Sigmoid colon (tissue), 7 donors: Measurements from ENCODE around the gene ARHGAP15. TPM values are rescaled to one million over a fixed set of nuclear protein-coding genes. Genes with fewer than 3 reads are reported as not detected.

Experiments
- DNase-seq: peaks from one replicate; pipeline ENCODE4 v3.0.0-alpha.2; 2019
- H3K27ac ChIP-seq, 4 donors: fragments of 200-600 bp; sonication (generic); one replicate each; pipeline ENCODE4 v1.5.1; 2016 to 2019; ENCODE audit warnings: mild to moderate bottlenecking in 1 of 4
- H3K27me3 ChIP-seq, 3 donors: fragments of 200-600 bp; sonication (generic); one replicate each; pipeline ENCODE4 v1.5.1; 2019; ENCODE audit warnings: mild to moderate bottlenecking in 1 of 3
- H3K36me3 ChIP-seq, 4 donors: fragments of 200-600 bp; sonication (generic); one replicate each; pipeline ENCODE4 v1.5.1; 2016 to 2019
- H3K4me1 ChIP-seq, 4 donors: fragments of 200-600 bp; sonication (generic); one replicate each; pipeline ENCODE4 v1.5.1; 2017 to 2019
- H3K4me3 ChIP-seq, 4 donors: fragments of 200-600 bp; sonication (generic); one replicate each; pipeline ENCODE4 v1.5.1; 2017 to 2019; ENCODE audit warnings: mild to moderate bottlenecking in 2 of 4, moderate library complexity in 1 of 4
- H3K9me3 ChIP-seq, 4 donors: fragments of 200-600 bp in 3 of 4; sonication (generic) in 3 of 4; one replicate each; pipeline versions ENCODE4 v1.5.1 to v1.6.1; 2013 to 2019
- CTCF ChIP-seq, 4 experiments: fragments of 450-650 bp in 3 of 4; fragments of 200-600 bp in 1 of 4; IDR thresholded peaks; one replicate each; pipeline ENCODE4 v1.5.1; 2016 to 2019; ENCODE audit warnings: antibody characterized with exemption in 4 of 4, mild to moderate bottlenecking in 3 of 4, moderate library complexity in 2 of 4
- EP300 ChIP-seq, 4 donors: sonication (generic); formaldehyde crosslinking; IDR thresholded peaks; one replicate each; pipeline ENCODE4 v1.6.1; 2017; ENCODE audit warnings: antibody characterized with exemption in 4 of 4
- POLR2A ChIP-seq, 2 donors: fragments of 450-650 bp; IDR thresholded peaks; one replicate each; pipeline ENCODE4 v1.6.1; 2016; ENCODE audit warnings: antibody characterized with exemption in 2 of 2, mild to moderate bottlenecking in 2 of 2, moderate library complexity in 2 of 2
- POLR2AphosphoS5 ChIP-seq, 4 donors: sonication (generic); formaldehyde crosslinking; IDR thresholded peaks; one replicate each; pipeline ENCODE4 v1.6.1; 2017; ENCODE audit warnings: antibody characterized with exemption in 4 of 4
- WGBS, 2 donors: extraction: QIAGEN DNeasy Blood & Tissue Kit; methylation state at CpG; one replicate each; pipeline ENCODE4 v1.1.7; 2013; 5-methylcytosine and 5-hydroxymethylcytosine counted together
- intact Hi-C: fragments of 100-400 bp; cut with DNase I; formaldehyde crosslinking; loops from one replicate; pipeline ENCODE4 v1.15.1; 2023
- polyA plus RNA-seq, 3 donors: library from polyadenylated mRNA; stranded (reverse); fragments of 200-250 nt; gene quantifications; one replicate each; pipeline ENCODE4 v1.2.3, GENCODE V29; 2013
- total RNA-seq, 4 donors: library from RNA; depleted of rRNA; stranded (reverse); fragments of >200 nt; gene quantifications; one replicate each; pipeline ENCODE4 v1.1.0, GENCODE V29; 2016
- donor health status: healthy with polysubstance abuse.
- donor health status: Bipolar disorder and iron deficiency.
- donor health status: healthy.

Gene ARHGAP15
- total and polyA plus RNA-seq, 7 donors = 3.7 to 16.4 (median 6.0) TPM

- Histone ChIP-seq H3K27ac (no peak overlapping the region), H3K27me3 (no peaks in the 10 kb centered on the region), H3K4me1 (peaks cover 0 to 3% (median 0%) of the 10 kb centered on the region in 4 donors), H3K4me3 (no peak overlapping the region), H3K36me3 (no peaks in the 10 kb centered on the region), H3K9me3 (no peaks in the 10 kb centered on the region)
- intact Hi-C loops = no loop called here
- 60 to 77% methylated on average over 5 of the region's 5 CpGs for WGBS, 2 donors
- no peak for DNase-seq
- TF ChIP-seq POLR2A (IDR thresholded peaks at IDR 0.05) (no peak), EP300 (IDR thresholded peaks at IDR 0.05) (no peak), POLR2AphosphoS5 (IDR thresholded peaks at IDR 0.05) (no peak), CTCF (IDR thresholded peaks at IDR 0.05) (no peak)
Observed at GRCh38 chr2:143692967-143693366, 563.7 kb downstream of the ARHGAP15 start.

GRCh38 chr2:143694335-143694734 lies 565.1 kb downstream of the ARHGAP15 start:
- H3K9me3 ChIP-seq = no peaks in the 10 kb centered on the region
- intact Hi-C loops = no loop called here
- TF ChIP-seq POLR2A (IDR thresholded peaks at IDR 0.05) = no peak
- TF ChIP-seq POLR2AphosphoS5 (IDR thresholded peaks at IDR 0.05) = no peak
- TF ChIP-seq CTCF (IDR thresholded peaks at IDR 0.05) = no peak
- TF ChIP-seq EP300 (IDR thresholded peaks at IDR 0.05) = no peak
- no peaks in the 10 kb centered on the region for H3K36me3 ChIP-seq
- H3K27ac ChIP-seq = no peak overlapping the region
- H3K4me1 ChIP-seq = peaks cover 0 to 3% (median 0%) of the 10 kb centered on the region in 4 donors
- no peak for DNase-seq
- H3K27me3 ChIP-seq = no peaks in the 10 kb centered on the region
- WGBS, 2 donors = 66 to 82% methylated on average over 3 of the region's 3 CpGs
- no peak overlapping the region for H3K4me3 ChIP-seq

GRCh38 chr2:143696651-143697050 lies 567.4 kb downstream of the ARHGAP15 start:
- Histone ChIP-seq H3K27ac (no peak overlapping the region), H3K4me1 (peaks cover 0 to 3% (median 0%) of the 10 kb centered on the region in 4 donors), H3K36me3 (no peaks in the 10 kb centered on the region), H3K9me3 (no peaks in the 10 kb centered on the region), H3K4me3 (no peak overlapping the region), H3K27me3 (no peaks in the 10 kb centered on the region)
- intact Hi-C loops = no loop called here
- TF ChIP-seq POLR2A (IDR thresholded peaks at IDR 0.05) (no peak), EP300 (IDR thresholded peaks at IDR 0.05) (no peak), POLR2AphosphoS5 (IDR thresholded peaks at IDR 0.05) (no peak), CTCF (IDR thresholded peaks at IDR 0.05) (no peak)
- no peak for DNase-seq

GRCh38 chr2:143697744-143698143 lies 568.5 kb downstream of the ARHGAP15 start:
- DNase-seq = no peak
- Histone ChIP-seq H3K9me3 (no peaks in the 10 kb centered on the region), H3K27me3 (no peaks in the 10 kb centered on the region), H3K36me3 (no peaks in the 10 kb centered on the region), H3K4me3 (no peak overlapping the region), H3K4me1 (peaks cover 0 to 3% (median 0%) of the 10 kb centered on the region in 4 donors), H3K27ac (no peak overlapping the region)
- intact Hi-C loops = no loop called here
- TF ChIP-seq POLR2A (IDR thresholded peaks at IDR 0.05) (no peak), CTCF (IDR thresholded peaks at IDR 0.05) (no peak), POLR2AphosphoS5 (IDR thresholded peaks at IDR 0.05) (no peak), EP300 (IDR thresholded peaks at IDR 0.05) (no peak)
- 75 to 76% methylated on average over 1 of the region's 1 CpG for WGBS, 2 donors

GRCh38 chr2:143698352-143698751 lies 569.1 kb downstream of the ARHGAP15 start:
- Histone ChIP-seq H3K9me3 (no peaks in the 10 kb centered on the region), H3K36me3 (no peaks in the 10 kb centered on the region), H3K27me3 (no peaks in the 10 kb centered on the region), H3K4me3 (no peak overlapping the region), H3K27ac (no peak overlapping the region), H3K4me1 (peaks cover 0 to 3% (median 0%) of the 10 kb centered on the region in 4 donors)
- WGBS, 2 donors = 42 to 65% methylated on average over 2 of the region's 2 CpGs
- no peak for DNase-seq
- intact Hi-C loops = no loop called here
- TF ChIP-seq EP300 (IDR thresholded peaks at IDR 0.05) (no peak), POLR2A (IDR thresholded peaks at IDR 0.05) (no peak), CTCF (IDR thresholded peaks at IDR 0.05) (no peak), POLR2AphosphoS5 (IDR thresholded peaks at IDR 0.05) (no peak)
